Measurements from ENCODE around the gene PRPF18.
"Not testable (repeated sequence)": the region's sequence is repeated elsewhere in the genome, so short reads cannot be mapped to it uniquely, and the experiment has no call there.

The PRPF18 gene

GRCh38 chr10:13586676-13587355, at the start of gene PRPF18:
PRPF18 (plus strand) TSS chr10:13586965; CDS start chr10:13587087, 122 bp downstream.
- Histone ChIP-seq H3K27ac (ENCODE audit: low read depth, low read length) (no peak within 1 kb of the TSS), H3K36me3 (ENCODE audit: control insufficient read depth, insufficient read depth, low read length) (no peaks in the 10 kb centered on the region), H3K9me3 (ENCODE audit: control insufficient read depth, insufficient read depth, low read length) (no peaks in the 10 kb centered on the region), H3K27me3 (ENCODE audit: control insufficient read depth, insufficient read depth, low read length) (no peaks in the 10 kb centered on the region), H3K9ac (ENCODE audit: low read depth, low read length) (peak within 1 kb of the TSS; percentile 39; the same call in 1 of the 2 replicates), H3K4me1 (ENCODE audit: control insufficient read depth, insufficient read depth, low read length) (0 out of 2 replicates have a peak, but pooled peaks cover 8% of the 10 kb centered on the region), H3K4me3 (ENCODE audit: low read depth, low read length) (peak within 1 kb of the TSS; percentile 94)

- not testable (repeated sequence) for H3K27ac ChIP-seq (ENCODE audit: low read depth, low read length); H3K36me3 ChIP-seq (ENCODE audit: control insufficient read depth, insufficient read depth, low read length); H3K4me1 ChIP-seq (ENCODE audit: control insufficient read depth, insufficient read depth, low read length); H3K27me3 ChIP-seq (ENCODE audit: control insufficient read depth, insufficient read depth, low read length); H3K9ac ChIP-seq (ENCODE audit: low read depth, low read length); H3K9me3 ChIP-seq (ENCODE audit: control insufficient read depth, insufficient read depth, low read length); H3K4me3 ChIP-seq (ENCODE audit: low read depth, low read length)
Observed at GRCh38 chr10:13537985-13538384, 48.8 kb upstream of the PRPF18 start.

- Histone ChIP-seq H3K4me3 (ENCODE audit: low read depth, low read length) (no peak overlapping the region), H3K9ac (ENCODE audit: low read depth, low read length) (no peak overlapping the region), H3K9me3 (ENCODE audit: control insufficient read depth, insufficient read depth, low read length) (no peaks in the 10 kb centered on the region), H3K36me3 (ENCODE audit: control insufficient read depth, insufficient read depth, low read length) (no peaks in the 10 kb centered on the region), H3K27ac (ENCODE audit: low read depth, low read length) (no peak overlapping the region), H3K4me1 (ENCODE audit: control insufficient read depth, insufficient read depth, low read length) (no peaks in the 10 kb centered on the region), H3K27me3 (ENCODE audit: control insufficient read depth, insufficient read depth, low read length) (no peaks in the 10 kb centered on the region)
Observed at GRCh38 chr10:13542533-13542932, 44.2 kb upstream of the PRPF18 start.

GRCh38 chr10:13550802-13551201, 36.0 kb upstream of the PRPF18 start:
- H3K27me3 ChIP-seq (ENCODE audit: control insufficient read depth, insufficient read depth, low read length) = no peaks in the 10 kb centered on the region
- H3K4me3 ChIP-seq (ENCODE audit: low read depth, low read length) = no peak overlapping the region
- no peak overlapping the region for H3K9ac ChIP-seq (ENCODE audit: low read depth, low read length)
- H3K36me3 ChIP-seq (ENCODE audit: control insufficient read depth, insufficient read depth, low read length) = no peaks in the 10 kb centered on the region
- H3K27ac ChIP-seq (ENCODE audit: low read depth, low read length) = no peak overlapping the region
- H3K9me3 ChIP-seq (ENCODE audit: control insufficient read depth, insufficient read depth, low read length) = no peaks in the 10 kb centered on the region
- no peaks in the 10 kb centered on the region for H3K4me1 ChIP-seq (ENCODE audit: control insufficient read depth, insufficient read depth, low read length)

GRCh38 chr10:13555884-13556510, 30.8 kb upstream of the PRPF18 start:
- Histone ChIP-seq H3K9me3 (ENCODE audit: control insufficient read depth, insufficient read depth, low read length) (no peaks in the 10 kb centered on the region), H3K27me3 (ENCODE audit: control insufficient read depth, insufficient read depth, low read length) (no peaks in the 10 kb centered on the region), H3K9ac (ENCODE audit: low read depth, low read length) (no peak overlapping the region), H3K36me3 (ENCODE audit: control insufficient read depth, insufficient read depth, low read length) (no peaks in the 10 kb centered on the region), H3K27ac (ENCODE audit: low read depth, low read length) (no peak overlapping the region), H3K4me1 (ENCODE audit: control insufficient read depth, insufficient read depth, low read length) (no peaks in the 10 kb centered on the region), H3K4me3 (ENCODE audit: low read depth, low read length) (no peak overlapping the region)

- H3K36me3 ChIP-seq (ENCODE audit: control insufficient read depth, insufficient read depth, low read length) = no peaks in the 10 kb centered on the region
- 0 out of 2 replicates have a peak, but pooled peaks cover 3% of the 10 kb centered on the region for H3K9me3 ChIP-seq (ENCODE audit: control insufficient read depth, insufficient read depth, low read length)
- H3K4me3 ChIP-seq (ENCODE audit: low read depth, low read length) = no peak overlapping the region
- H3K27me3 ChIP-seq (ENCODE audit: control insufficient read depth, insufficient read depth, low read length) = no peaks in the 10 kb centered on the region
- H3K27ac ChIP-seq (ENCODE audit: low read depth, low read length) = no peak overlapping the region
- no peaks in the 10 kb centered on the region for H3K4me1 ChIP-seq (ENCODE audit: control insufficient read depth, insufficient read depth, low read length)
- no peak overlapping the region for H3K9ac ChIP-seq (ENCODE audit: low read depth, low read length)
Observed at GRCh38 chr10:13559124-13559700, 27.6 kb upstream of the PRPF18 start.

GRCh38 chr10:13560597-13560996, 26.2 kb upstream of the PRPF18 start:
- Histone ChIP-seq H3K9ac (ENCODE audit: low read depth, low read length) (no peak overlapping the region), H3K4me3 (ENCODE audit: low read depth, low read length) (no peak overlapping the region), H3K27ac (ENCODE audit: low read depth, low read length) (no peak overlapping the region), H3K4me1 (ENCODE audit: control insufficient read depth, insufficient read depth, low read length) (no peaks in the 10 kb centered on the region), H3K36me3 (ENCODE audit: control insufficient read depth, insufficient read depth, low read length) (no peaks in the 10 kb centered on the region), H3K9me3 (ENCODE audit: control insufficient read depth, insufficient read depth, low read length) (peaks cover 13% of the 10 kb centered on the region; the same call in 1 of the 2 replicates), H3K27me3 (ENCODE audit: control insufficient read depth, insufficient read depth, low read length) (no peaks in the 10 kb centered on the region)

GRCh38 chr10:13563481-13564445, 23.0 kb upstream of the PRPF18 start:
- Histone ChIP-seq H3K9me3 (ENCODE audit: control insufficient read depth, insufficient read depth, low read length) (peaks cover 13% of the 10 kb centered on the region; the same call in 1 of the 2 replicates), H3K9ac (ENCODE audit: low read depth, low read length) (no peak overlapping the region), H3K4me3 (ENCODE audit: low read depth, low read length) (no peak overlapping the region), H3K4me1 (ENCODE audit: control insufficient read depth, insufficient read depth, low read length) (no peaks in the 10 kb centered on the region), H3K36me3 (ENCODE audit: control insufficient read depth, insufficient read depth, low read length) (no peaks in the 10 kb centered on the region), H3K27ac (ENCODE audit: low read depth, low read length) (no peak overlapping the region), H3K27me3 (ENCODE audit: control insufficient read depth, insufficient read depth, low read length) (no peaks in the 10 kb centered on the region)

GRCh38 chr10:13564576-13564975, 22.2 kb upstream of the PRPF18 start:
- H3K4me3 ChIP-seq (ENCODE audit: low read depth, low read length) = no peak overlapping the region
- no peaks in the 10 kb centered on the region for H3K27me3 ChIP-seq (ENCODE audit: control insufficient read depth, insufficient read depth, low read length)
- no peaks in the 10 kb centered on the region for H3K4me1 ChIP-seq (ENCODE audit: control insufficient read depth, insufficient read depth, low read length)
- H3K36me3 ChIP-seq (ENCODE audit: control insufficient read depth, insufficient read depth, low read length) = no peaks in the 10 kb centered on the region
- no peak overlapping the region for H3K9ac ChIP-seq (ENCODE audit: low read depth, low read length)
- H3K9me3 ChIP-seq (ENCODE audit: control insufficient read depth, insufficient read depth, low read length) = peaks cover 13% of the 10 kb centered on the region; the same call in 1 of the 2 replicates
- no peak overlapping the region for H3K27ac ChIP-seq (ENCODE audit: low read depth, low read length)

GRCh38 chr10:13567030-13567429, 19.7 kb upstream of the PRPF18 start:
- Histone ChIP-seq H3K36me3 (ENCODE audit: control insufficient read depth, insufficient read depth, low read length) (no peaks in the 10 kb centered on the region), H3K9me3 (ENCODE audit: control insufficient read depth, insufficient read depth, low read length) (peaks cover 13% of the 10 kb centered on the region; the same call in 1 of the 2 replicates), H3K27ac (ENCODE audit: low read depth, low read length) (no peak overlapping the region), H3K27me3 (ENCODE audit: control insufficient read depth, insufficient read depth, low read length) (no peaks in the 10 kb centered on the region), H3K9ac (ENCODE audit: low read depth, low read length) (no peak overlapping the region), H3K4me3 (ENCODE audit: low read depth, low read length) (no peak overlapping the region), H3K4me1 (ENCODE audit: control insufficient read depth, insufficient read depth, low read length) (no peaks in the 10 kb centered on the region)

Measured in HUES48 (cell line).